OCI-LY1 (cell line): Measurements from ENCODE around the gene CHGA.

Source experiments
- H2AFZ ChIP-seq: fragments of 200-600 bp; sonication (generic), shearing (Covaris generic); 2 replicates; pipeline ENCODE4 v1.6.0; 2014; ENCODE audit warnings: antibody characterized with exemption, mild to moderate bottlenecking, low read length
- H3F3A ChIP-seq: fragments of 200-600 bp; sonication (generic), shearing (Covaris generic); 2 replicates; pipeline ENCODE4 v1.6.0; 2014; ENCODE audit warnings: mild to moderate bottlenecking, antibody characterized with exemption, low read length, moderate library complexity; ENCODE audit not compliant: insufficient read depth
- H3K27ac ChIP-seq: fragments of 200-600 bp; sonication (generic); 2 replicates; pipeline ENCODE4 v1.5.1; 2014; ENCODE audit warnings: low read length, mixed run types, mild to moderate bottlenecking, low read depth; ENCODE audit not compliant: poor library complexity, severe bottlenecking
- H3K27me3 ChIP-seq: fragments of 200-600 bp; sonication (generic); 2 replicates; pipeline ENCODE4 v1.6.0; 2014; ENCODE audit warnings: antibody characterized with exemption, mild to moderate bottlenecking, low read length, moderate library complexity; ENCODE audit not compliant: insufficient read depth
- H3K36me3 ChIP-seq: fragments of 200-600 bp; sonication (generic); 2 replicates; pipeline ENCODE4 v1.6.1; 2014; ENCODE audit warnings: mild to moderate bottlenecking, antibody characterized with exemption, low read length, moderate library complexity, mixed read lengths; ENCODE audit not compliant: insufficient read depth
- H3K4me1 ChIP-seq: fragments of 200-600 bp; sonication (generic); 2 replicates; pipeline ENCODE4 v1.5.1; 2014; ENCODE audit warnings: mild to moderate bottlenecking, low read length, moderate library complexity; ENCODE audit not compliant: insufficient read depth, severe bottlenecking
- H3K4me2 ChIP-seq: fragments of 200-600 bp; sonication (generic), shearing (Covaris generic); 2 replicates; pipeline ENCODE4 v1.6.1; 2014; ENCODE audit warnings: low read length
- H3K4me3 ChIP-seq: fragments of 200-600 bp; sonication (generic); 2 replicates; pipeline ENCODE4 v1.5.1; 2014; ENCODE audit warnings: low read length, low read depth, mild to moderate bottlenecking, mixed read lengths; ENCODE audit not compliant: poor library complexity, severe bottlenecking
- H3K79me2 ChIP-seq: fragments of 200-600 bp; shearing (Covaris generic); 2 replicates; pipeline ENCODE4 v1.6.1; 2016; ENCODE audit warnings: mixed run types, low read length, mixed read lengths; ENCODE audit not compliant: insufficient read depth
- H3K9ac ChIP-seq: fragments of 200-600 bp; sonication (generic), shearing (Covaris generic); 2 replicates; pipeline ENCODE4 v1.6.1; 2014; ENCODE audit warnings: mild to moderate bottlenecking, low read length, mixed read lengths
- H3K9me2 ChIP-seq: fragments of 200-600 bp; sonication (generic), shearing (Covaris generic); 2 replicates; pipeline ENCODE4 v1.6.1; 2014; ENCODE audit warnings: low read depth, mild to moderate bottlenecking, low read length, mixed read lengths
- H3K9me3 ChIP-seq: fragments of 200-600 bp; shearing (Covaris generic); 2 replicates; pipeline ENCODE4 v1.6.1; 2014; ENCODE audit warnings: low read length, mixed read lengths
- H4K20me1 ChIP-seq: fragments of 200-600 bp; sonication (generic), shearing (Covaris generic); 2 replicates; pipeline ENCODE4 v1.6.0; 2016; ENCODE audit warnings: mild to moderate bottlenecking, low read length; ENCODE audit not compliant: insufficient read depth
- CTCF ChIP-seq: fragments of 200-600 bp; sonication (generic), shearing (Covaris generic); IDR thresholded peaks from 2 replicates; pipeline ENCODE4 v1.5.1; 2017; ENCODE audit warnings: mild to moderate bottlenecking, antibody characterized with exemption, low read length, moderate library complexity, mixed read lengths
- EZH2 ChIP-seq: fragments of 200-600 bp; sonication (generic), shearing (Covaris generic); IDR thresholded peaks from 2 replicates; pipeline ENCODE4 v1.8.0; 2017; ENCODE audit warnings: borderline replicate concordance, mixed run types, mild to moderate bottlenecking, antibody characterized with exemption, low read length, moderate library complexity, mixed read lengths

CHGA gene

GRCh38 chr14:92922883-92923743 is at the start of gene CHGA:
CHGA (plus strand) TSS chr14:92923150; CDS start chr14:92923360, 210 bp downstream.
- no peak within 1 kb of the TSS for H3K27ac ChIP-seq
- no peak for TF ChIP-seq EZH2
- no peak for TF ChIP-seq CTCF
- H3K9ac ChIP-seq = no peak within 1 kb of the TSS
- H3K9me2 ChIP-seq = no peaks in the 10 kb centered on the region
- H3F3A ChIP-seq = no peaks in the 10 kb centered on the region
- no peaks in the 10 kb centered on the region for H3K4me1 ChIP-seq
- no peak within 1 kb of the TSS for H3K4me3 ChIP-seq
- H2AFZ ChIP-seq = no peak within 1 kb of the TSS
- no peaks in the 10 kb centered on the region for H3K79me2 ChIP-seq
- peaks cover 4% of the 10 kb centered on the region; the same call in 1 of the 2 replicates for H3K27me3 ChIP-seq
- no peaks in the 10 kb centered on the region for H4K20me1 ChIP-seq
- no peaks in the 10 kb centered on the region for H3K36me3 ChIP-seq
- H3K9me3 ChIP-seq = no peaks in the 10 kb centered on the region
- H3K4me2 ChIP-seq = no peak within 1 kb of the TSS

- no peaks in the 10 kb centered on the region for H3K79me2 ChIP-seq
- no peaks in the 10 kb centered on the region for H3K36me3 ChIP-seq
- H3K4me3 ChIP-seq = no peak overlapping the region
- H4K20me1 ChIP-seq = no peaks in the 10 kb centered on the region
- no peaks in the 10 kb centered on the region for H3K9me2 ChIP-seq
- H2AFZ ChIP-seq = no peak overlapping the region
- H3K9me3 ChIP-seq = no peaks in the 10 kb centered on the region
- H3K4me1 ChIP-seq = no peaks in the 10 kb centered on the region
- TF ChIP-seq CTCF (no peak), EZH2 (no peak)
- H3K27me3 ChIP-seq = no peaks in the 10 kb centered on the region
- H3K9ac ChIP-seq = no peak overlapping the region
- no peaks in the 10 kb centered on the region for H3F3A ChIP-seq
- no peak overlapping the region for H3K4me2 ChIP-seq
- H3K27ac ChIP-seq = no peak overlapping the region
These were observed 47.8 kb upstream of the CHGA start for GRCh38 chr14:92874962-92875661.

GRCh38 chr14:92877757-92878431 is 45.1 kb upstream of the CHGA start:
- Histone ChIP-seq H3K4me1 (no peaks in the 10 kb centered on the region), H4K20me1 (no peaks in the 10 kb centered on the region), H3K9me2 (no peaks in the 10 kb centered on the region), H3K27ac (no peak overlapping the region), H3K27me3 (no peaks in the 10 kb centered on the region), H3K79me2 (no peaks in the 10 kb centered on the region), H3K9ac (no peak overlapping the region), H3K36me3 (no peaks in the 10 kb centered on the region), H3K4me3 (no peak overlapping the region), H2AFZ (no peak overlapping the region), H3K9me3 (no peaks in the 10 kb centered on the region), H3K4me2 (no peak overlapping the region), H3F3A (no peaks in the 10 kb centered on the region)
- TF ChIP-seq EZH2 = no peak
- TF ChIP-seq CTCF = no peak
